ENCODE measurements around the gene TCL1B. TPM values are rescaled to one million over a fixed set of nuclear protein-coding genes. Genes with fewer than 3 reads are reported as not detected.

TCL1B gene
- total RNA-seq, 1 experiment from 2014 or later: not detected

DNA sequence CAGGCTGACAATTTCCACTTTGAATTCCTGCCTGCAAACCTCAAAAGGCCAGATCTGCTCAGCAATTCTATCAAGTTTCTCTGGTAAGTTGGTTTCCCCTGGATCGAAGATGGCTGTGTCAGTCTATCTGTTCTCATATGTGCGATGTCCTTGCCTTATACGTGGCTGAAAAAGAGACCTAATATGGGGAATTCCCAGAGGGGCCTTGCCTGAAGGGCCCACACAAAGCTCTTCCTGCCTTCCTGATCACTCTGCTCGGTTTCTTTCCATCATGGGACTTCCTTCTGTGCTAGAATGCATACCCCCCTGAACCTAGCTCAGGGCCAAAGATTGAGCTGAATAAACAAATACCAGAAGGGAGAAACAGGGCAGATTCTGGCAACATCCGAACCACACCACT lies 13.2 kb downstream of the TCL1B start:
- ChIA-PET POLR2A (interaction anchor here (0.9 kb wide), 1 partner anchor 21 kb away, joined by 3 read pairs; no protein-coding TSS in a partner anchor), CTCF (interaction anchor here (0.8 to 1.1 kb wide), 3 partner anchors 24 to 90 kb away, joined by 4 to 5 read pairs (median 4); no protein-coding TSS in a partner anchor)
- H3K27me3 Mint-ChIP-seq (ENCODE audit: insufficient read depth, unreplicated experiment): peaks cover 55% of the 10 kb centered on the region
- DNase-seq (ENCODE audit: unreplicated experiment): no peak
- no peak overlapping the region for H3K4me3 Mint-ChIP-seq (ENCODE audit: unreplicated experiment)
- no TSS peak for BruUV-seq (replicated peaks)
- H3K4me1 Mint-ChIP-seq (ENCODE audit: insufficient read depth, unreplicated experiment): peaks cover 18% of the 10 kb centered on the region
- TF ChIP-seq, protein P1, sequence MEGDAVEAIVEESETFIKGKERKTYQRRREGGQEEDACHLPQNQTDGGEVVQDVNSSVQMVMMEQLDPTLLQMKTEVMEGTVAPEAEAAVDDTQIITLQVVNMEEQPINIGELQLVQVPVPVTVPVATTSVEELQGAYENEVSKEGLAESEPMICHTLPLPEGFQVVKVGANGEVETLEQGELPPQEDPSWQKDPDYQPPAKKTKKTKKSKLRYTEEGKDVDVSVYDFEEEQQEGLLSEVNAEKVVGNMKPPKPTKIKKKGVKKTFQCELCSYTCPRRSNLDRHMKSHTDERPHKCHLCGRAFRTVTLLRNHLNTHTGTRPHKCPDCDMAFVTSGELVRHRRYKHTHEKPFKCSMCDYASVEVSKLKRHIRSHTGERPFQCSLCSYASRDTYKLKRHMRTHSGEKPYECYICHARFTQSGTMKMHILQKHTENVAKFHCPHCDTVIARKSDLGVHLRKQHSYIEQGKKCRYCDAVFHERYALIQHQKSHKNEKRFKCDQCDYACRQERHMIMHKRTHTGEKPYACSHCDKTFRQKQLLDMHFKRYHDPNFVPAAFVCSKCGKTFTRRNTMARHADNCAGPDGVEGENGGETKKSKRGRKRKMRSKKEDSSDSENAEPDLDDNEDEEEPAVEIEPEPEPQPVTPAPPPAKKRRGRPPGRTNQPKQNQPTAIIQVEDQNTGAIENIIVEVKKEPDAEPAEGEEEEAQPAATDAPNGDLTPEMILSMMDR (IDR thresholded peaks at IDR 0.05; ENCODE audit: unreplicated experiment): no peak
- H3K9me3 Mint-ChIP-seq (ENCODE audit: unreplicated experiment): no peaks in the 10 kb centered on the region
- no peaks in the 10 kb centered on the region for H3K36me3 Mint-ChIP-seq (ENCODE audit: insufficient read depth, unreplicated experiment)
- intact Hi-C loops (cut with micrococcal nuclease): no loop called here
- no peak overlapping the region for H3K27ac Mint-ChIP-seq (ENCODE audit: low read depth, unreplicated experiment)

DNA sequence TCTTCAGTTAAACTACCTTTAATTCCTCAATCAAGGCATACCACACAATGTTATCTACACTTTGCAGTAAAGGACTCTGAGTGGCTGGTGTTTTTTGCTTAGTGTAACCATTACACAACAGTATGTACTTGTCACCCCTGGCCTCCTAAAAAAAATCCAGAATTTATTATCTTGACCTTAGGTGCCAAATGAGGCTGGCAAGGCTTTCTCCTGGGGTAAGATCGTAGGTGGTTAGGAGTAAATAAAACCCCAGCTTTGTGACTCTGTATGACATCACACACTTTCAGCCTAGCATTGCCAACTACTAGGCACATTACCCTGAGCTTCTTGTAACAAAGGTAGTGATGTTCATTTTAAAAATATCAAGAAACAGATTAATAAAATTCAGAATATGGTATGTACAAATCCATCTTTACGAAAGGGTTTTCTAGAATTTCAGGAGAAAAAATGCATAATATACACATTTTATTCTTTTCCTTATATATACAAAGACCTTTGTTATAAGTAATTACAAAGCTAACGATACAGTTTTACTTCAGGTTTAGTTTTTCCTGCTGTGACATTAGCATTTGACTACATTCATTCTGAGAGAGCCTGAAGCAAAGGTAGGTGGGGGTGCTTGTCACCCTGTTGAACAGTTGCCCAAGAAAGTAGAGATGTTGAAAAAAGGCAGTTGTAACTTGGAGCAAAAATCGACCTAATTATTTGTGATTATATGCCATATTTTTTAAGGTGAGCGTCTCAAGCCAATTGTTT lies 14.2 kb downstream of the TCL1B start:
- Mint-ChIP-seq H3K4me3 (ENCODE audit: unreplicated experiment) (no peak overlapping the region), H3K9me3 (ENCODE audit: unreplicated experiment) (no peaks in the 10 kb centered on the region), H3K36me3 (ENCODE audit: insufficient read depth, unreplicated experiment) (no peaks in the 10 kb centered on the region), H3K4me1 (ENCODE audit: insufficient read depth, unreplicated experiment) (peaks cover 18% of the 10 kb centered on the region), H3K27ac (ENCODE audit: low read depth, unreplicated experiment) (no peak overlapping the region), H3K27me3 (ENCODE audit: insufficient read depth, unreplicated experiment) (peaks cover 65% of the 10 kb centered on the region)
- DNase-seq (ENCODE audit: unreplicated experiment): no peak
- TF ChIP-seq, protein P1 (IDR thresholded peaks at IDR 0.05; ENCODE audit: unreplicated experiment): no peak
- ChIA-PET CTCF (interaction anchor here (0.9 to 1.1 kb wide), 4 partner anchors 20 to 91 kb away, joined by 3 to 5 read pairs (median 4); no protein-coding TSS in a partner anchor), POLR2A (no interaction called here)
- BruUV-seq (replicated peaks): no TSS peak
- intact Hi-C loops (cut with micrococcal nuclease): no loop called here

DNA sequence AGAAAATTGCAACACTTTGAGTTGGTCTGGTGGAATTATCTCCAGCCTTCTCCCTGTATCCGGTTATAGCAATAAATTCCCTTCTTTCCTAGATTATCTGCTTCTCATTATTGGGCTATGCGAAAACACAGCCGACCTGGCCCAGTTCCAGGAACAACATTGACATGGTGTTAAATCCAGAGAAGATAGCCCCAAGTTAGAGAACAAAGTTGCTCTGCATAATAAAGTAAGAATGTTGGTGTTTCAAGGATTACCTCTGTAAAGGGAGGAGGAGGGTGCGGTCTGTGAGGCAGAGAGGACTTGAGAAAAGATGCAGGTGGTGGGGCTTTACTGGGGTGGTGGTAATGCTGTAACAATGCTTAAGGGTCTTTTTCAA lies 15.6 kb downstream of the TCL1B start:
- intact Hi-C loops (cut with micrococcal nuclease): no loop called here
- Mint-ChIP-seq H3K27ac (ENCODE audit: low read depth, unreplicated experiment) (no peak overlapping the region), H3K4me3 (ENCODE audit: unreplicated experiment) (no peak overlapping the region), H3K36me3 (ENCODE audit: insufficient read depth, unreplicated experiment) (no peaks in the 10 kb centered on the region), H3K9me3 (ENCODE audit: unreplicated experiment) (no peaks in the 10 kb centered on the region), H3K4me1 (ENCODE audit: insufficient read depth, unreplicated experiment) (peaks cover 13% of the 10 kb centered on the region), H3K27me3 (ENCODE audit: insufficient read depth, unreplicated experiment) (peaks cover 67% of the 10 kb centered on the region)
- CTCF ChIA-PET: no interaction called here
- POLR2A ChIA-PET: no interaction called here
- no TSS peak for BruUV-seq (replicated peaks)
- DNase-seq (ENCODE audit: unreplicated experiment): peak; percentile 49
- TF ChIP-seq, protein P1 (IDR thresholded peaks at IDR 0.05; ENCODE audit: unreplicated experiment): no peak

DNA sequence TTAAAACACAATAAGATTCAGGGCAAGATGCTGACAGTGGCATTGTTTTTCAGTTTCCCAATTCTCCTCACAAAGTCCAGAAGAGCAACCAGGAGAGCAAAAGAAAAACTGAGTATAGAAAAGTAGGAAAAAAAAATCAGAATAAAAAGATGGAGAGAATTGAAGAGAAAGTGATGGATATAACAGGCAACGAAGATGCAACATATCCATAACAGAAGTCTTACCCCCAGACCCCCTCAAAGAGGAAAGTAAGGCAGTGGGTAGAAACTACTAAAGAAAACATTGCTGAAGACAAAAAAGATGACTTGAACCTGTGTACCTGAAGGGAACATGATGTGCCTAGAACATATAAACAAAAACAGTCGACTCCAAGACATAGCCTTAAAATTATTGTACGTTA lies 17.1 kb downstream of the TCL1B start:
- peaks cover 63% of the 10 kb centered on the region for H3K27me3 Mint-ChIP-seq (ENCODE audit: insufficient read depth, unreplicated experiment)
- no peak for DNase-seq (ENCODE audit: unreplicated experiment)
- H3K4me3 Mint-ChIP-seq (ENCODE audit: unreplicated experiment): no peak overlapping the region
- CTCF ChIA-PET: no interaction called here
- H3K27ac Mint-ChIP-seq (ENCODE audit: low read depth, unreplicated experiment): no peak overlapping the region
- TF ChIP-seq, protein P1 (IDR thresholded peaks at IDR 0.05; ENCODE audit: unreplicated experiment): no peak
- intact Hi-C loops (cut with micrococcal nuclease): no loop called here
- no TSS peak for BruUV-seq (replicated peaks)
- H3K9me3 Mint-ChIP-seq (ENCODE audit: unreplicated experiment): no peaks in the 10 kb centered on the region
- H3K36me3 Mint-ChIP-seq (ENCODE audit: insufficient read depth, unreplicated experiment): no peaks in the 10 kb centered on the region
- POLR2A ChIA-PET: no interaction called here
- H3K4me1 Mint-ChIP-seq (ENCODE audit: insufficient read depth, unreplicated experiment): peaks cover 8% of the 10 kb centered on the region

Data from MCF 10A (cell line).